Loucy (cell line): ENCODE data around the gene CD72.
A peak's percentile ranks its signal among the peaks of the same experiment; 100 is the strongest.

Experiments used
- H2AFZ ChIP-seq: fragments of 200-600 bp; sonication (generic); 2 replicates; pipeline ENCODE4 v1.6.0; 2016; ENCODE audit warnings: antibody characterized with exemption, mild to moderate bottlenecking, low read length, moderate library complexity
- H3F3A ChIP-seq: fragments of 200-600 bp; 2 replicates; pipeline ENCODE4 v1.6.0; 2016; ENCODE audit warnings: antibody characterized with exemption, low read depth, mild to moderate bottlenecking
- H3K27me3 ChIP-seq: fragments of 200-600 bp; sonication (generic); 2 replicates; pipeline ENCODE4 v1.6.1; 2014; ENCODE audit warnings: low read length, mild to moderate bottlenecking; ENCODE audit not compliant: insufficient read depth, poor library complexity, severe bottlenecking
- H3K36me3 ChIP-seq: fragments of 200-600 bp; sonication (generic); 2 replicates; pipeline ENCODE4 v1.6.1; 2016; ENCODE audit warnings: low read length; ENCODE audit not compliant: insufficient read depth
- H3K4me1 ChIP-seq: fragments of 200-600 bp; sonication (generic); 2 replicates; pipeline ENCODE4 v1.5.1; 2014; ENCODE audit warnings: low read length, mild to moderate bottlenecking; ENCODE audit not compliant: insufficient read depth, poor library complexity, severe bottlenecking
- H3K4me2 ChIP-seq: fragments of 200-600 bp; sonication (generic); 2 replicates; pipeline ENCODE4 v1.6.0; 2014; ENCODE audit warnings: antibody characterized with exemption, low read length, low read depth, mild to moderate bottlenecking; ENCODE audit not compliant: poor library complexity, severe bottlenecking
- H3K4me3 ChIP-seq: fragments of 200-600 bp; sonication (generic); 2 replicates; pipeline ENCODE4 v1.5.1; 2014; ENCODE audit warnings: low read length, mild to moderate bottlenecking, mixed read lengths; ENCODE audit not compliant: poor library complexity, severe bottlenecking
- H3K79me2 ChIP-seq: fragments of 200-600 bp; sonication (generic); 2 replicates; pipeline ENCODE4 v1.6.1; 2014; ENCODE audit warnings: low read length; ENCODE audit not compliant: insufficient read depth
- H3K9ac ChIP-seq: fragments of 200-600 bp; sonication (generic); 2 replicates; pipeline ENCODE4 v1.6.0; 2014; ENCODE audit warnings: mild to moderate bottlenecking, low read depth, low read length, moderate library complexity; ENCODE audit not compliant: poor library complexity, severe bottlenecking
- H3K9me2 ChIP-seq: fragments of 200-600 bp; sonication (generic); replicated peaks from 2 replicates; pipeline ENCODE4 v1.6.1; 2016; ENCODE audit warnings: low read depth, low read length, mixed read lengths
- H3K9me3 ChIP-seq: fragments of 200-600 bp; sonication (generic); 2 replicates; pipeline ENCODE4 v1.6.1; 2014; ENCODE audit warnings: mild to moderate bottlenecking, antibody characterized with exemption, low read length, low read depth; ENCODE audit not compliant: insufficient read depth
- H4K20me1 ChIP-seq: fragments of 200-600 bp; sonication (generic); 2 replicates; pipeline ENCODE4 v1.6.0; 2014; ENCODE audit warnings: antibody characterized with exemption, low read length, mild to moderate bottlenecking; ENCODE audit not compliant: insufficient read depth, poor library complexity, severe bottlenecking
- EZH2phosphoT487 ChIP-seq: fragments of 200-600 bp; IDR thresholded peaks from 2 replicates; pipeline ENCODE4 v1.6.1; 2018; ENCODE audit warnings: antibody characterized with exemption, mild to moderate bottlenecking, moderate library complexity, borderline replicate concordance
- TF ChIP-seq, protein P1 (sequence below): fragments of 200-600 bp; sonication (generic); conservative IDR thresholded peaks from 2 replicates; pipeline ENCODE4 v1.5.1; 2014; ENCODE audit warnings: mild to moderate bottlenecking, antibody characterized with exemption, low read length

CD72 gene

GRCh38 chr9:35650341-35651158 is 32.3 kb upstream of the CD72 start, which contains the start of gene SIT1:
SIT1 (minus strand) TSS chr9:35650931; CDS start chr9:35650853, 78 bp downstream.
- Histone ChIP-seq H4K20me1 (peaks cover 6% of the 10 kb centered on the region), H3K9ac (peak within 1 kb of the TSS; percentile 85), H3K79me2 (peaks cover 52% of the 10 kb centered on the region), H3K4me2 (peak within 1 kb of the TSS; percentile 98), H3K9me2 (no peaks in the 10 kb centered on the region), H2AFZ (peak within 1 kb of the TSS; percentile 48), H3K4me1 (peaks cover 44% of the 10 kb centered on the region), H3K27me3 (no peaks in the 10 kb centered on the region), H3F3A (peaks cover 8% of the 10 kb centered on the region; the same call in 1 of the 2 replicates), H3K9me3 (no peaks in the 10 kb centered on the region), H3K36me3 (no peaks in the 10 kb centered on the region), H3K4me3 (peak within 1 kb of the TSS; percentile 80)
- TF ChIP-seq EZH2phosphoT487 = no peak
- TF ChIP-seq, protein P1, sequence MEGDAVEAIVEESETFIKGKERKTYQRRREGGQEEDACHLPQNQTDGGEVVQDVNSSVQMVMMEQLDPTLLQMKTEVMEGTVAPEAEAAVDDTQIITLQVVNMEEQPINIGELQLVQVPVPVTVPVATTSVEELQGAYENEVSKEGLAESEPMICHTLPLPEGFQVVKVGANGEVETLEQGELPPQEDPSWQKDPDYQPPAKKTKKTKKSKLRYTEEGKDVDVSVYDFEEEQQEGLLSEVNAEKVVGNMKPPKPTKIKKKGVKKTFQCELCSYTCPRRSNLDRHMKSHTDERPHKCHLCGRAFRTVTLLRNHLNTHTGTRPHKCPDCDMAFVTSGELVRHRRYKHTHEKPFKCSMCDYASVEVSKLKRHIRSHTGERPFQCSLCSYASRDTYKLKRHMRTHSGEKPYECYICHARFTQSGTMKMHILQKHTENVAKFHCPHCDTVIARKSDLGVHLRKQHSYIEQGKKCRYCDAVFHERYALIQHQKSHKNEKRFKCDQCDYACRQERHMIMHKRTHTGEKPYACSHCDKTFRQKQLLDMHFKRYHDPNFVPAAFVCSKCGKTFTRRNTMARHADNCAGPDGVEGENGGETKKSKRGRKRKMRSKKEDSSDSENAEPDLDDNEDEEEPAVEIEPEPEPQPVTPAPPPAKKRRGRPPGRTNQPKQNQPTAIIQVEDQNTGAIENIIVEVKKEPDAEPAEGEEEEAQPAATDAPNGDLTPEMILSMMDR = no peak

DNA sequence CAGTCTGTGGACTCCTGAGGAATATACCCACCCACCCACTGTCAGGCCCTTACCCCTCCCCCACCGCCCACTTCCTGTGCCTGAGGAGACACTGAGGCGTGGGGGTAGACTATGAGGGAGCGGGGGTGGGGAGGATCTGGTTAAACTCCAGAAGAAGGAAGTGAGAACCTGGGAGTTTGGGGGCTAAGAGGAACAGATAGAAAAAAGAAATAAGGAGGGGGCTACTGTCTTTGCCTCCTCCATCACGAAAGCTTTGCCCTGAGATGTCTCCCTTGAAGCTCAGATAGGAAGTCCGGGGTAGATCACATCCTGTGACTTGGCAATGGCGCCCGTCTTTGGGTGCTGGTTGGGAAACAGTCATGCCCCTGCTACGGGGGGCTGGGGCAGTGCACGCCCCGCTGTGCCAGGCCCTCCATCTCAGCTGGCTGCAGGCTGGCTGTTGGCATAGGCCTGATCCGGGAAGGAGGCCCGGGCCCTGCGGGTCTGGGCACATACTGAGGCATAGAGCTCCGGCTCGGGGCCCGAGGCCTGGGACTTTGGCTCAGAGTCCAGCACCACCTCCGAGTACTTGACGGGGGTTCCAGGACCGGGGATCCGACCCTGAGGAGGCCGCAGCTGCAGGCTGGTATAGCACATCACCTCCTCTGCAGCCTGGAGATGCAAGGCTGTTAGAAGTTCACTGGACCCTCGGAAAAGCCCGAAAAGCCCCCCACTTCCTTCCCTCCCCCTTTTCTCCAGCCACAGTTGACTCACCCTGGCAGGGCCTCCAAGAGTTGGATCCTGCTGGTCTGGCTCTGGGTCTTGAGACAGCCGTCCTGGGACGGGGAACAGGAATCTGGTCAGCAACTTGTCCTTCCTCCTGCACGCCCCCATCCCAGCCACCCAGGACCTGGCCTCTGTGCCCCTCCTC is 31.5 kb upstream of the CD72 start:
- TF ChIP-seq EZH2phosphoT487 = no peak
- TF ChIP-seq, protein P1 = no peak
- H3K9me3 ChIP-seq = no peaks in the 10 kb centered on the region
- H3K27me3 ChIP-seq = no peaks in the 10 kb centered on the region
- H3K79me2 ChIP-seq = peaks cover 59% of the 10 kb centered on the region
- peak overlapping the region; percentile 48 for H2AFZ ChIP-seq
- no peaks in the 10 kb centered on the region for H3K9me2 ChIP-seq
- H3K4me1 ChIP-seq = peaks cover 47% of the 10 kb centered on the region
- H4K20me1 ChIP-seq = peaks cover 6% of the 10 kb centered on the region
- H3K4me2 ChIP-seq = peak overlapping the region; percentile 98
- H3K36me3 ChIP-seq = no peaks in the 10 kb centered on the region
- H3F3A ChIP-seq = peaks cover 8% of the 10 kb centered on the region; the same call in 1 of the 2 replicates
- H3K4me3 ChIP-seq = peak overlapping the region; percentile 80
- H3K9ac ChIP-seq = peak overlapping the region; percentile 85

GRCh38 chr9:35646533-35647265 is 28.5 kb upstream of the CD72 start:
- TF ChIP-seq, protein P1 = peak; percentile 78
- no peak for TF ChIP-seq EZH2phosphoT487
- Histone ChIP-seq H3K9me2 (no peaks in the 10 kb centered on the region), H3K9ac (peak overlapping the region; percentile 85), H3K79me2 (peaks cover 61% of the 10 kb centered on the region), H3F3A (peaks cover 8% of the 10 kb centered on the region; the same call in 1 of the 2 replicates), H2AFZ (peak overlapping the region; percentile 70), H3K27me3 (no peaks in the 10 kb centered on the region), H3K36me3 (no peaks in the 10 kb centered on the region), H3K4me2 (peak overlapping the region; percentile 98), H4K20me1 (peaks cover 6% of the 10 kb centered on the region), H3K9me3 (no peaks in the 10 kb centered on the region), H3K4me1 (peaks cover 41% of the 10 kb centered on the region), H3K4me3 (peak overlapping the region; percentile 80)
